Osteoblast (primary cell): ENCODE measurements around the gene LCN10. TPM values are rescaled to one million over a fixed set of nuclear protein-coding genes. Genes with fewer than 3 reads are reported as not detected.

Source experiments
- DNase-seq: peaks from one replicate; pipeline ENCODE4 v3.0.0; 2011; ENCODE audit warnings: low spot score, mixed read lengths; ENCODE audit not compliant: insufficient read length; ENCODE audit errors: missing footprints
- H2AFZ ChIP-seq: 2 replicates; pipeline ENCODE4 v1.6.0; 2011; ENCODE audit warnings: mild to moderate bottlenecking, low read length
- H3K27ac ChIP-seq: 2 replicates; pipeline ENCODE4 v1.5.1; 2011; ENCODE audit warnings: mild to moderate bottlenecking, low read depth, low read length, moderate library complexity
- H3K27me3 ChIP-seq: 2 replicates; pipeline ENCODE4 v1.6.0; 2012; ENCODE audit warnings: mild to moderate bottlenecking, control low read depth, inconsistent platforms, low read length, moderate library complexity; ENCODE audit not compliant: insufficient read depth
- H3K36me3 ChIP-seq: 2 replicates; pipeline ENCODE4 v1.5.1; 2011; ENCODE audit warnings: mild to moderate bottlenecking, low read length, control low read depth, moderate library complexity; ENCODE audit not compliant: insufficient read depth
- H3K4me1 ChIP-seq: 2 replicates; pipeline ENCODE4 v1.5.1; 2011; ENCODE audit warnings: mild to moderate bottlenecking, low read length, control low read depth, moderate library complexity; ENCODE audit not compliant: insufficient read depth
- H3K4me2 ChIP-seq: 2 replicates; pipeline ENCODE4 v1.6.0; 2011; ENCODE audit warnings: mild to moderate bottlenecking, low read length; ENCODE audit not compliant: insufficient read depth
- H3K4me3 ChIP-seq: fragments of 200-600 bp; sonication (generic); 3 replicates; pipeline ENCODE4 v1.5.1; 2012; ENCODE audit warnings: mild to moderate bottlenecking, low read length, inconsistent platforms; ENCODE audit not compliant: insufficient read depth
- H3K79me2 ChIP-seq: 2 replicates; pipeline ENCODE4 v1.6.0; 2012; ENCODE audit warnings: mild to moderate bottlenecking, low read length, control low read depth, inconsistent platforms; ENCODE audit not compliant: insufficient read depth
- H3K9me3 ChIP-seq: 2 replicates; pipeline ENCODE4 v1.5.1; 2011; ENCODE audit warnings: low read depth, low read length, control low read depth
- H4K20me1 ChIP-seq: 2 replicates; pipeline ENCODE4 v1.6.0; 2012; ENCODE audit warnings: mild to moderate bottlenecking, low read length, control low read depth; ENCODE audit not compliant: insufficient read depth
- CTCF ChIP-seq: IDR thresholded peaks from 2 replicates; pipeline ENCODE4 v1.5.1; 2011; ENCODE audit warnings: mild to moderate bottlenecking, low read depth, low read length, moderate library complexity; ENCODE audit errors: extremely low read depth
- total RNA-seq: library from RNA; depleted of rRNA; stranded (reverse); fragments of >200 nt; gene quantifications from 2 replicates; pipeline ENCODE4 v1.2.3, GENCODE V29; 2012

Gene LCN10
- total RNA-seq, 1 donor, result not detected

- H3K4me1 ChIP-seq, result no peaks in the 10 kb centered on the region
- H3K79me2 ChIP-seq, result no peaks in the 10 kb centered on the region
- no peaks in the 10 kb centered on the region for H4K20me1 ChIP-seq
- DNase-seq, result no peak
- peaks cover 3% of the 10 kb centered on the region for H3K27me3 ChIP-seq
- H3K27ac ChIP-seq, result no peak overlapping the region
- no peaks in the 10 kb centered on the region for H3K9me3 ChIP-seq
- no peak overlapping the region for H3K4me3 ChIP-seq
- H3K36me3 ChIP-seq, result no peaks in the 10 kb centered on the region
- no peak for TF ChIP-seq CTCF
- no peak overlapping the region for H2AFZ ChIP-seq
- no peak overlapping the region for H3K4me2 ChIP-seq
Observed at GRCh38 chr9:136695435-136695895, 47.3 kb downstream of the LCN10 start.

GRCh38 chr9:136694872-136695247, 47.9 kb downstream of the LCN10 start:
- Histone ChIP-seq H2AFZ (no peak overlapping the region), H3K27me3 (no peaks in the 10 kb centered on the region), H4K20me1 (no peaks in the 10 kb centered on the region), H3K4me2 (no peak overlapping the region), H3K79me2 (no peaks in the 10 kb centered on the region), H3K4me3 (no peak overlapping the region), H3K4me1 (no peaks in the 10 kb centered on the region), H3K27ac (no peak overlapping the region), H3K36me3 (no peaks in the 10 kb centered on the region), H3K9me3 (no peaks in the 10 kb centered on the region)
- DNase-seq, result no peak
- TF ChIP-seq CTCF, result no peak

- no peak overlapping the region for H2AFZ ChIP-seq
- peak; percentile 99 for DNase-seq
- no peaks in the 10 kb centered on the region for H3K4me1 ChIP-seq
- H3K4me3 ChIP-seq, result no peak overlapping the region
- no peak overlapping the region for H3K4me2 ChIP-seq
- peak; percentile 65 for TF ChIP-seq CTCF
- H3K79me2 ChIP-seq, result no peaks in the 10 kb centered on the region
- H3K27ac ChIP-seq, result no peak overlapping the region
- H3K36me3 ChIP-seq, result no peaks in the 10 kb centered on the region
- no peaks in the 10 kb centered on the region for H3K9me3 ChIP-seq
- H3K27me3 ChIP-seq, result no peaks in the 10 kb centered on the region
- no peaks in the 10 kb centered on the region for H4K20me1 ChIP-seq
Observed at GRCh38 chr9:136694163-136694871, 48.4 kb downstream of the LCN10 start.

GRCh38 chr9:136693490-136694162, 49.1 kb downstream of the LCN10 start:
- Histone ChIP-seq H3K9me3 (no peaks in the 10 kb centered on the region), H3K4me1 (no peaks in the 10 kb centered on the region), H3K4me2 (no peak overlapping the region), H2AFZ (no peak overlapping the region), H3K36me3 (no peaks in the 10 kb centered on the region), H4K20me1 (no peaks in the 10 kb centered on the region), H3K79me2 (no peaks in the 10 kb centered on the region), H3K4me3 (no peak overlapping the region), H3K27ac (no peak overlapping the region), H3K27me3 (no peaks in the 10 kb centered on the region)
- no peak for TF ChIP-seq CTCF
- no peak for DNase-seq
